ENCODE data around the gene BCL2L12.

The BCL2L12 gene

DNA sequence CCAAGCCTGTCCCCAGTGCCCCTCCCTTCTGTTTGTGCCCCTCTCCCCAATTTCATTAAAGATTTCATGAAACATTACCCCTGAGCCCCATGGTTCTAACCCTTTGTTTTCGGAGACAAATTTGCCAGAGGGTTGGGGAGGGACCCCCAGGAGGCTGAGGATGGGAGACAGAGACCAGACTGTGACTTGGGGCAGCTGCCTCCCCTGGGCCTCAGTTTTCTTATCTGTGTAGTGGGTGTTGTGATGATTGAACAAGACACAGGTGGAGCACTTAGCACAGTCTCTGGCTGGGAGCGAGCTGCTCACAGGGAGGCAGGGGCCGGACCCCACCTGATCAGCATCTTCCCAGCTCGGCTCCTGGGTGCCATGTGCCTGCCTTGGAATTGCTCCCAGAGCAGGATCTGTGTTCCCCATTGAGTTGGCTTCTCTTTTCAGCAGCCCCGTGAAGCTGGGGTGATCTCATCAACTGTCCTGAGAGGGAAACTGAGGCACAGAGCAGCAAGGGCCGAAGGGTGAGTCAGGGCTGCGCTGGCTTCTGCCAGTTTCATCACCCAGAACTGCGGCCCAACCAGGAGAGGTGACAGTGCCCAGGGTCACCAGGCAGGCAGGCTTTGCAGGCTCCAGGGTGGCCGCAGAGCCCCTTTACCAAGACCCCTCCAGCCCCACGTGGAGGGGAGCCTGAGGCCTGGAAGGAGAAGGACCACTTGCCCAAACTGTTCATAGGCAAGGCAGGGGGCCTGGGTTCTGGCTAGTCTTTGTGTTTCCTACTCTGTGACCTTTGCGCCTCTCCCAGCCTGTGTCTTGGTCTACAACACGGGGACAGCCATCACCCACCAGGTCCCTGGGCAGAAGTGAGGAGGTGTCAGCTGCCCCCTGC is 6.9 kb upstream of the BCL2L12 start:
- H3K27me3 ChIP-seq (replicated peaks) = no peaks in the 10 kb centered on the region
- no peak overlapping the region for H3K27ac ChIP-seq
- no peak for DNase-seq
- peaks cover 85% of the 10 kb centered on the region for H3K36me3 ChIP-seq (replicated peaks)
- no peak overlapping the region for H3K4me3 ChIP-seq (ENCODE audit: low read depth, low read length)
- in situ Hi-C loops (cut with HindIII; ENCODE audit: low pct_ligation_motif_present, low sequenced_read_pairs) = no loop called here
- TF ChIP-seq, protein P1, sequence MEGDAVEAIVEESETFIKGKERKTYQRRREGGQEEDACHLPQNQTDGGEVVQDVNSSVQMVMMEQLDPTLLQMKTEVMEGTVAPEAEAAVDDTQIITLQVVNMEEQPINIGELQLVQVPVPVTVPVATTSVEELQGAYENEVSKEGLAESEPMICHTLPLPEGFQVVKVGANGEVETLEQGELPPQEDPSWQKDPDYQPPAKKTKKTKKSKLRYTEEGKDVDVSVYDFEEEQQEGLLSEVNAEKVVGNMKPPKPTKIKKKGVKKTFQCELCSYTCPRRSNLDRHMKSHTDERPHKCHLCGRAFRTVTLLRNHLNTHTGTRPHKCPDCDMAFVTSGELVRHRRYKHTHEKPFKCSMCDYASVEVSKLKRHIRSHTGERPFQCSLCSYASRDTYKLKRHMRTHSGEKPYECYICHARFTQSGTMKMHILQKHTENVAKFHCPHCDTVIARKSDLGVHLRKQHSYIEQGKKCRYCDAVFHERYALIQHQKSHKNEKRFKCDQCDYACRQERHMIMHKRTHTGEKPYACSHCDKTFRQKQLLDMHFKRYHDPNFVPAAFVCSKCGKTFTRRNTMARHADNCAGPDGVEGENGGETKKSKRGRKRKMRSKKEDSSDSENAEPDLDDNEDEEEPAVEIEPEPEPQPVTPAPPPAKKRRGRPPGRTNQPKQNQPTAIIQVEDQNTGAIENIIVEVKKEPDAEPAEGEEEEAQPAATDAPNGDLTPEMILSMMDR (IDR thresholded peaks at IDR 0.05; ENCODE audit: low read depth, low read length, missing control alignments) = no peak

DNA sequence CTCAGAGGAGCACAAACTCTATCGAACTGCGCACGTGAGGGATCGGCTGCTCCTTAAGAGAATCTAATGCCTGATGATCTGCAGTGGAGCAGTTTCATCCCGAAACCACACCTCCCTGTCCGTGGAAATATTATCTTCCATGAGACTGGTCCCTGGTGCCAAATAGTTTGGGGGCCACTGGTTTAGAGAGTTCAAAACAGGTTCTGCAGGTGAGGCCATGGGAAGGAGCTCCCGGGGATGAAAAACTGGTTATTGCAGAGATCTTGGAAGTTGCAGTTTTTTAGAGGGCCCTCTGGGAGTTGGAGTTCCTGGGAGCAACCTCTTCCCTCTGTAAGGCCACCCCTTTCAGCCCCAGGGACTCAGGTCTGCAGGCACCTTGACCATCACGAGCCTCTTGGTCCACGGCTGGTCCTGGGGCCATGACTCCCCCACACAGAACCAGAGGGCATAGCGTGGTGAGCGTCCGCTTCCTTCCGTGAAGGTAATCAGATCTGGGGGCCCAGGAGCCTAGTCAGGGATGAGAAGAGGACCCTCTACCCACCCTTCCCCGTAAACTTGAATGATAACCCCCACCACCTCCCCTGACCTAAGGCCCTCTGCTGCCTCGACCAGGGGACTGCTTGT is 5.3 kb upstream of the BCL2L12 start:
- in situ Hi-C loops (cut with HindIII; ENCODE audit: low pct_ligation_motif_present, low sequenced_read_pairs) = no loop called here
- Histone ChIP-seq H3K36me3 (replicated peaks) (peaks cover 70% of the 10 kb centered on the region), H3K27ac (no peak overlapping the region)

DNA sequence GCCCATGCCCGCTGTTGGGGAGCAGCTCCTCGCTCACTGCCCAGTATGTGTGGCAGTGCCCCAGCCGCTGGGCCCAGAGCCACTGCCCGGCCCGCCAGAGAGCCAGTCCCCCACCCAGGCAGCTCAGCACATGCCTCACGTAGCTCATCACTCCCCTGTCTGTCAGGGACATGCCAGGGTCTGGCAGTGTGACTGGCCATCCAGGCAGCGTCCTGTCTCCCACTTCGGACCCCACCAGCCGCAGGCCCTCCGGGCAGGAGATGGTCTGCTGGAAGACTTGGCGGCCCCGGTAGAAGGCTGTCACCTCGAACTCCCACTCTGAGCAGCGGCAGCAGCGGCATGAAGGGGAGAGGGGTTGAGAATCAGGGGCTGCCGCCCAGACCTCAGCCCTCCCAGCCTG is 3.7 kb upstream of the BCL2L12 start:
- no peak overlapping the region for H3K4me3 ChIP-seq (ENCODE audit: low read depth, low read length)
- H3K27me3 ChIP-seq (replicated peaks) = no peaks in the 10 kb centered on the region
- TF ChIP-seq, protein P1 (IDR thresholded peaks at IDR 0.05; ENCODE audit: low read depth, low read length, missing control alignments) = no peak
- peaks cover 55% of the 10 kb centered on the region for H3K36me3 ChIP-seq (replicated peaks)
- no peak overlapping the region for H3K27ac ChIP-seq
- no peak for DNase-seq
- in situ Hi-C loops (cut with HindIII; ENCODE audit: low pct_ligation_motif_present, low sequenced_read_pairs) = no loop called here

More for the DNA sequence above, 5.3 kb upstream of the BCL2L12 start:
- H3K27me3 ChIP-seq (replicated peaks) = no peaks in the 10 kb centered on the region
- H3K4me3 ChIP-seq (ENCODE audit: low read depth, low read length) = no peak overlapping the region
- TF ChIP-seq, protein P1 (IDR thresholded peaks at IDR 0.05; ENCODE audit: low read depth, low read length, missing control alignments) = no peak
- no peak for DNase-seq

DNA sequence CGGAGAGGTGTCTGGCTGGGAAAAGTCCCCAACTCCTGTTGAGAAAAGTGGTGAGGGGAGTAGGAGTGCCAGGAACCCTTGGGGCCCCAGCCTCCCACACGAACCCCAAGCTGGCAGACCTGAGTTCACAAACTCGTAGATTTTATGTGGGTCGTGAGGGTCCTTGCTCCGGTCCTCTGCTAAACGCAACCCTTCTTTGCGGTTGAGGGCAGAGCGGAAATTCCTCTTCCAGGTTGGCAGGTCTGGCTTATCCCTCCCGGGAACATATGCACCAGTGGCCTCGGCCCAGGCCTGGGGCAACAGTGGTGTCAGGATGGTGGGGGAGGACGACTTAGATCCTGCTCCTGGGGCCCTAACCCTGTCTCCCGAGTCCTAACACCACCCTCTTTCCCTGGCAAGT is 2.5 kb upstream of the BCL2L12 start:
- TF ChIP-seq, protein P1 (IDR thresholded peaks at IDR 0.05; ENCODE audit: low read depth, low read length, missing control alignments) = no peak
- H3K4me3 ChIP-seq (ENCODE audit: low read depth, low read length) = no peak overlapping the region
- no peak for DNase-seq
- H3K27ac ChIP-seq = no peak overlapping the region
- in situ Hi-C loops (cut with HindIII; ENCODE audit: low pct_ligation_motif_present, low sequenced_read_pairs) = no loop called here
- no peaks in the 10 kb centered on the region for H3K27me3 ChIP-seq (replicated peaks)
- peaks cover 45% of the 10 kb centered on the region for H3K36me3 ChIP-seq (replicated peaks)

DNA sequence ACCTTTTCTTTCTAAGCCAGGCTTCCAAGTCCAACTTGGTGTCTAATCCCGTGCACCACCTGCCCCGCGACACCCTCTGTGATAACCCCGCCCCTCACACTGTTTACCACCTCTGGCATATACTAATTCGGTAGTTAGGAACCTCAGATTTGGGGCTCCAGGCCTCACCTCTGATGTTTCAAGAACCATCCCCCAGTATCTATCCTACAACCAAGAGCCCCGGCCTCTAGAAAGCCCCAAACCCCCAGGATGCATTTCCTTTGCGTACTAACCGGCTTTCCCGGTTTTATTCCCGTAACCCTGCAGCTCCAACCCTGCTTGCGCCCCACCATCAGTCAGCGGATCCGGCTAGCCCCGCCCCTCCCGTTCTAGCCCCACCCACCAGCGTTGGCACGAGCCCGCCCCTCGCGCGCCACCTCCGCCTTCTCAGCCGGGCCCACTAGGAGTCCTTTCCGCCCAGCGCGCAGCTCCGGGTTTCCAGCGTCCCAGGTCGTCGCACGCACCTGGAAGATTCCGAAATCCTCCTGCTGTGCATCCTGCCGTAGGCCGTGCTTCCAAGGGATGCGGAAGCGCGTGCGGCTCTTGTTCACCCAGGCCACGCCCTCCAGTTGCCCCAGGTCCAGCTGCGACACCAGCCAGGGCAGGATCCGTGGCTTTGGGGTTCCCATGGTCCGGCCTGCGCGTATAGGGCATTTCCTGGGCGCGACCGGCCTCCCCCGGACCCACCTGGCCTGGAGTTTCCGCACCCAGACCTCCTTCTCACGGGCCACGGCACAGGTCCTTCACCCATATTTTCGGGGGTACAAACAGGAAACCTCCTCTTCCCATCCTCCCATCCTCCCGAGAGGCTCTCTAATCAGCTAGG is 1.3 kb upstream of the BCL2L12 start:
- in situ Hi-C loops (cut with HindIII; ENCODE audit: low pct_ligation_motif_present, low sequenced_read_pairs) = no loop called here
- DNase-seq = peak; percentile 74
- TF ChIP-seq, protein P1 (IDR thresholded peaks at IDR 0.05; ENCODE audit: low read depth, low read length, missing control alignments) = peak; percentile 21
- Histone ChIP-seq H3K4me3 (ENCODE audit: low read depth, low read length) (peak overlapping the region; percentile 92), H3K27me3 (replicated peaks) (no peaks in the 10 kb centered on the region), H3K27ac (peak overlapping the region; percentile 24), H3K36me3 (replicated peaks) (peaks cover 34% of the 10 kb centered on the region)

All from brain microvascular endothelial cell (primary cell).